HTERT RPE-1 (cell line): Measurements from ENCODE around the gene COQ10A.
"Not testable (repeated sequence)": the region's sequence is repeated elsewhere in the genome, so short reads cannot be mapped to it uniquely, and the experiment has no call there.

Experiments used
- in situ Hi-C: fragments of 300-500 bp; cut with MboI; formaldehyde crosslinking; loops from 4 replicates; pipeline ENCODE4 v1.14.3; 2020; ENCODE audit warnings: low sequenced_read_pairs

COQ10A gene

DNA sequence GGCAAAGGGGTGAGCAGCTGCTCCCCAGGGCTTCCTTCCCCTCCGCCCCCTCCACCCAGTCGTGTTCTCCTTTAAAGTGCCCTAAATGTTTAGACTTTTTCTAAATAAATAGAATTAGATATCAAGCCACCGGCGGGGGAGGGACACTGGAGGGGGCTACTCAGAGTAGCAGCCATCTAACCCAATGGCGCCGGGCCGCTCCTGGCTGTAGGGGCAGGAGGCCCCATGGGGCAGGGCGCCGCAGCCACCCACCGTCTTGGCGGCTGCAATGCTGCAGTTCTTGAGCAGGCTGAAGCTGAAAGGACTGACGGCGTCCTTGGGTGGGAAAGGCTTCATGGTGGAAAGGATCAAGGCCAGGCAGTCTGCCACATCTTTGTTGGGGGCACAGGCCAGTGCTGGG, 23.8 kb upstream of the COQ10A start:
- in situ Hi-C loops: no loop called here

DNA sequence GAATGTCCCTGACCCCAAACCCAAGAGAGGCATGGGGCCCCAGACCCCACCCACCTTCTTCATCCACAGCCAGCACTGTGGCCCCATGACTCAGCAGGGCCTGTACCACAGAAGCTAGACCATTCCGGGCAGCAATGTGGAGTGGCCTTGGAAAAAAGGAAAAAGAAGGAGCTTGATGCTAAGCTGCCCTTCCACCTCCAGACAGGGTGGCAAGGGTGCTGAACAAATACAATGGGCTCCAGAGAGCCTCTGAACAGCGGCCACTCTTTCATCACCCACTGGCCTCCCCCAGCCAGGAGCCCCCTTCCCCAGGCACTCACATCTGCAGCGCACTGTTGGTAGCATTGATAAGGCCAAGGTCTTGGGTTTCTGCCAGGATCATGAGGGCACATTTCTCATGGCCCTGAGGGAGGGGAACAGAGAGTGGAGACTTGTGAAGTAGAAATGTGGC, 23.0 kb upstream of the COQ10A start:
- in situ Hi-C loops: no loop called here

DNA sequence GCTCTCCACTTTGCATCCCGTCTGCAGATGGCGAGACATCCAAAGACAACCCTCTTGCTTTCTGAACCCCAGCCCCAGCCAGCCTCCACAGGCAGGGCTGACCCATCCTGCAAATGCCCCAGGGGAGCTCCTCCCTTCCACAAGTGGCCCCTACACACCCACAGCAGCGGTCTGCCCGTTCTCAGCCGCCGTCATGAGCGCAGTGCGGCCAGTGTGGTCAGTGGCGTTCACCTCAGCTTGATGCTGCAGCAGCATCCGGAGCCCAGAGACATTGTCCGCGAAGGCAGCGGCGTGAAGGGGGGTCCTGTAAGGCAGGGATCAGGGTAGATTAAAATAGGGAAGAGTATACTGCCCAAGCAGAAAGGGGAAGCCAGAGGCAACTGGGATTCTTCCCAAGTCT, 22.2 kb upstream of the COQ10A start:
- in situ Hi-C loops: no loop called here

DNA sequence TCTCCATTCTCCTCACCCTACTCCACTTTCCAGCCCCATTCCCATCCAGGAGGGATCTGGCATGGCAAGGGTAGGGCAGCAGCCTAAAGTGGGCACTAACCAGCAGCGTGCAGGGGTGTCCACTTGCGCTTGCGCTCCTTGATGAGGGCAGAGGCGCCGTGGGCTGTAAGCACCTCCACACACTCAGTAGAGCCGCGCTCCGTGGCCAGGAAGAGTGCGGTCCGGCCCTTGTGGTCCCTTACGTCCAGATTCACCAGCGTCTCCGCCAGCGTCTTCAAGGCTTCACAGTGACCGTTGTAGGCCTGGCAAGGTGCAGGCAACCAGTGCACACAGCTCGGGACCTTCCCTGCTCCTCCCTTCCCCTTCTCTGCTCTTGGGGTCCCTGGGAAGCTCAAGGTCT, 18.8 kb upstream of the COQ10A start:
- in situ Hi-C loops: no loop called here

DNA sequence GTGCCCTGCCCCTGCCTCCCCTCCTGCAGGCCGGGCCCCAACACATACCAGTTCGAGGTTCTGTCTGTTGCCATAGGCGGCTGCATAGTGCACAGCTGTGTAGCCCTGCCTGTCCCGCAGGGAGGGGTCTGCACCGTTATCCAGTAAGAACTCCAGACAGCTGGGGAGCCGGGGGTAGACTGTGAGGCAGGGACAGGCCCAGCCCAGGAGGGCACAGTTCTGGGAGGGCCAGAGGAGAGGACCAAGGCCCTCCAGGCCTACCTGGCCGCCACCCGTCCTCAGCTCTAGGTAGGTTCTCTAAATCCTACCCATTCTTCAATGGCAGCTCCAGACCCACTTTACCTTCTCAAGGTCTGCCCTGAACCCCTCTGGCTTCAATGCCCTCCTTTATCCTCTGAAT, 18.0 kb upstream of the COQ10A start:
- in situ Hi-C loops: no loop called here

DNA sequence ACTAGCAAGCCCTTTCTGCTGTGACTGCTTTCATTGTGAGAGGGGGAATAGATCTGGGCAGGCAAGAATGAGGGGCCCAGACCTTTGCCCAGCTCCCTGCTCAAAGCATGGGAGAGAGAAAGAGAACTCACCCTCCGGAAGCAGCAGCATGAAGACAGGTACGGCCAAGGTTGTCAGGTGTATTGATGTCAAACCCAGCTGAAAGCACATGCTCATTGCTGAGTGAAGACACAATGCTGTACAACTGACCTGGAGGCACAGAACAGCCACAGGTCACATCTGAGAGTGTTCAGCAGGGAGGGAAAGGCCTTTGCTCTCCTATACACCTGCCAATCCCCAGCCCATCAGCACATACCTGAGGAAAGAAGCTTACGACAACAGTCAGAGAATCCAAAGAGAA, 14.1 kb upstream of the COQ10A start:
- in situ Hi-C loops: no loop called here

DNA sequence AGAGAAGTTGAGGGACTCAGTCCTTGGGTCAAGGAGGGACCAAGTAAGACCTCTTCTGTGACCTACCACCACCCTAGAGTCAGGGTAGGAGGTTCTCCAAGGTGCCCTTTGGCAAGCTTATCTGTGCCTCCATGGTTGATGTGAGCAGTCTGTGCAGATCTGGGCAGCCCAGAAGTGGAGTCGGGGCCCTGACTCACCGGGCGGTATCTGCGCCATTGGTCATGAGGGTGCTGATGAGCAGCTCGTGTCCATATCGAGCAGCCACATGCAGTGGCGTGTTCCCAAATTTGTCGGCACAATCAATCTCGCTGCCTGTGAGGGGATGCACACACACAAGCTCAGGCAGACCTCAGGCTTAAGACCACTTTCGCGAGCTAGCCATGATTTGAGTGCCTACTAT, 13.7 kb upstream of the COQ10A start:
- in situ Hi-C loops: no loop called here

DNA sequence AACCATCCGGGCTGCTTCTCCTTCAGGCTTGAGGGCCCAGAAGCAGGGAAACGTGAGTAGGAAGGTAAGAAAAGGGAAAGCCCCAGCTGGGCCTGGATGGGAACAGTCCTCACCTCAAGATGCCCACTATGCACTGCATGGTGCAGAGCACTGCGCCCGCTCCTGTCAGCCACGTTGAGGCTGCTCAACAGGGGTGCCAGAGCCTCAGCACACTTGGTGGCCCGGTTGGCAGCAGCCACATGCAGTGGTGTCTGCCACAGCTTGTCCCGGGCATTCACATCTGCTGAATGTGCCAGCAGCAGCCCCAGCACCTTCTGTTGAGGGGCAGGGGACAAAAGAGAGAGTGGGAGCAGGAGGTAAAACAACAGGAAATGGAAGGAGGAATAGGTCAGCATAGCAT, 11.1 kb upstream of the COQ10A start:
- in situ Hi-C loops: no loop called here

DNA sequence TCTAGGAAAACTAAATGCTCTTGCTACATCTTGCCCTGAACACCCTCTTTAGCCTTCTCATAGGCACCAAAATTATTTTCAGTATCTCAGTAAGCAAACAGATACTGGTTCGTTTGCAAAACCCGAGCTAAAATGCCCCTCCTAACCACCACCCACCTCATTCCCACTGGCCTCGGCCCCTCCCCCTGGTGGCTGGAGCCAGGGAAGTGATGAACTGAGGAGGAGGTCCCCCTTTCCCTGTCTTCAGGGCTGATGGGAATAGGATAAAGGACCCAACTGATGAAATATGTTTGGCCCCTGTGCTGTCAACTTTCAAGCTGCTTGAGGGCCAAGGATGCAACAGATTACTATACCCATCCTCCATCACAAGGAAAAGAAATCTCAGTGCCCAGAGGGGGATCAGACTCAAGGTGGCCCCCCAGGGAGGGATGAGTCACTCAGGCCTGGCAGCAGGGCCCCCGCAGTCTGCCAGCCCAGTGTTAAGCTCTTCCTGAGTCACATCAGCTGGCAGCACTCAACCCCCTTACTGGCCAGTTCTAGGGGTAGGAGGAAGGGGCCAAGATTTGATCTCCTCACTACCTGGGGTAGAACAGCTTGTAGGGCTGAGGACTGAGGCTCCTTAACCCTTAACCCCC, 10.3 kb upstream of the COQ10A start:
- in situ Hi-C loops: no loop called here

DNA sequence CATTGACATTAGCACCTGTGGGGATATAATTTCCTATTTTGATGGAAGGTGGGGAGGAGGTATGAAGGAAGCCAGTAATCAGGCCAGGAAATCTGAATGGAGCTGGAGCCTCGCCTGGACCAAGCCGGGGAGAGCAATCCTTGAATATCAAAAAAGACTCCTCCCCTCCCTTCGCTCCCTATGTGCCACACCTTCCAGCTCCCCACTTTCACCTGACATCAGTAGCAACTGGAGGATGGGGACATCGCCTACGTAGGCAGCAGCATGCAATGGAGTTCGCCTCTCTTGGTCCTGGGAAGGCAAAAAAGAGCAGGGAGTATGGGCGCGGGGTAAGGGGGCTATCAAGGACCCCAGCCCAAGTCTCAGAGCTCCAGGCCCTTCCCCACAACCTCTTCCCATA, 9.7 kb upstream of the COQ10A start:
- in situ Hi-C loops: no loop called here

DNA sequence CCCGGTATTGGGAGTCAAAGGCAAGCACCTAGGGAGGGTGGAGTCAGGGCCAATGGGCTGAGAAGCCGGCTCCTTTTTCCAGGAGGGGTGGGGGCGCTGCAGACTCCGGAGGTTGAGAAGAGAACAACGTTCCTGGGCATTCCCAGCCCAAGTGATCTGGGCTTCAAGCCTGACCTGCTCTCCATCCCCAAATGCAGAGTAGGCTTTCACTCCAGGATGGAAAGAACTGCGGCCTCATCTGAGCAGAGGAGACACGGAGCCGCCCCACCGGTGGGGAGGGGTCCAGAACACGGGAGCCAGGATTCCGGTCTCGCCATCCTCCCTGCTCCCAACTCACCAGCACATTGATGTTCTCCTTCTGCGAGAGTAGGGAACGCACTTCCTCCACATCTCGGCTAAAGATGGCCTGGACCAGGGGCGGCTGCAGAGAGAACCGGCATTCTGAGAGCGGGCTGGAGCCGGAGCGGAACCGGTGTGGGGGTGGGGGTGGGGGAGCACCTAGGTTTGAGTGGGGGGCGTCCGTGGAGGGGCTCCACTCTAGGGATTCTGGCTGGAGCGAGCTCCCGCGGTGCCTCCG, 9.2 kb upstream of the COQ10A start:
- in situ Hi-C loops: no loop called here

DNA sequence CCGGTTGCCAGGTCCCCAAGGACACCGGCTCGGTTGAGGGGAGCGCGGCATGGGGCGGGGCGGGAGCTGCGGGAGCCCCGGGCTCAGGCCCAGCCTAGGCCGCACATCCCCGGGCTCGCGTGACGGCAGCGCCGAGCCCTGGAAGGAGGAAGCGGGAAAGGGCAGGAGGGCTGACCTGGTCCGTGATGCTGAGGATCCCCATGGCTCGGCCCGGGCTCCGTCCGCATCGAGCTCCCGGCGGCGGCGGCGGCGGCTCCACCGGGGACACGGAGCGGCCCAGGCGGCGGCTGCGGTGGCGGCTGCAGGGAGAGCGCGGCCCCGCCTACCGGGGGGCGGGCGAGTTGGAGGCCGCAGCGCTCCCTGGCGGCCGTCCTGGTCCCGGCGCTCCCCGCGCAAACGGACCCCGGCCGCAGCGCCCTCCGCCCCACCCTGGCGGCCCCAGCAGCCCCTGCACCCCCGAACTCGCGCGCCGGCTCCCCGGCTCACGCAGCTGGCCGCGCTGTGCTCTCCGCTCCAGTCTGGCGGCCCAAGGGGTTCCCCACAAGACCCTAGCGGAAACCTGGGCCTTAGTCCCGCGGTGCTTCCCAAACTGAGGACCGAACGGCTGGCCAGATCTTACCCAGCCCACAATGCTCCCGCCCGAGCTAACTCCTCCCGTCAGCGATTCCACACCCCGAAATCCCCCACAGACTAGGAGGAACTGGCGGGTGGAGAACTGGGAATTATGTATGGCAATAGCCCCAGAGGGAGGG, 8.5 kb upstream of the COQ10A start, which contains the start of gene ANKRD52:
Gene ANKRD52, minus strand, starts transcription at position 317 of the 752 bp plus-strand sequence. Its CDS starts 115 bp downstream, at position 202.
- in situ Hi-C loops: no loop called here

DNA sequence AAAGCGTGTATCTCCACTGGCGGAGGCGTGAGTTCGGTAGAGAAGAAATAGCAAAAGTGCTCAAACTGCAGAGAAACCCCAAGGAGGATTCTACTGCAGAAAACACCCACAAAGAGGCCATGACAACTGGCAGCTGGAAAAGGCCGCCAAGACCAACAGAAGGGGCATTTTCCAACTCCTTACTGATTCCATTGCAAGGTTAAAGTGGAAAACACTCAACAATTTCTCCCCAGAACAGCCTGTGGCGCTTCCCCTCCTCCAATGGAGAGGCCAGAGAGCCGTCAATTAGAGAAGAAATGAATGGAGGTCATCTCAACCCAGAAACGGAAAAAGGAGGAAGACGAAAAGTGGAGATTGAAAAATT, 7.9 kb upstream of the COQ10A start:
- in situ Hi-C loops: no loop called here

DNA sequence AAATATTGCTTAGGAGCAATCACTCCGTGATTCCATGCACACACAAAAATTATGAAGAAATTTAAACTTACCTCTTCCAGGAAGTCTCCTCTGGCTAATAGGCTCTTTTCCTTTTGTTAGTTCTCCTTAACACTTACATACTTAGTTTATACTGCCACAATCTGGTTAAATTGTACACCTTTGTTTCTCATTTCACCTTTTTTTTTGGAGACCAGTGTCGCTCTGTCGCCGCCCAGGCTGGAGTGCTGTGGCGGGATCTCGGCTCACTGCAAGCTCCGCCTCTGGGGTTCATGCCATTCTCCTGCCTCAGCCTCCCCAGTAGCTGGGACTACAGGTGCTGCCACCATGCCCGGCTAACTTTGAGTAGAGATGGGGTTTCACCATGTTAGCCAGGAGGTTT, 6.4 kb upstream of the COQ10A start:
- in situ Hi-C loops: no loop called here

DNA sequence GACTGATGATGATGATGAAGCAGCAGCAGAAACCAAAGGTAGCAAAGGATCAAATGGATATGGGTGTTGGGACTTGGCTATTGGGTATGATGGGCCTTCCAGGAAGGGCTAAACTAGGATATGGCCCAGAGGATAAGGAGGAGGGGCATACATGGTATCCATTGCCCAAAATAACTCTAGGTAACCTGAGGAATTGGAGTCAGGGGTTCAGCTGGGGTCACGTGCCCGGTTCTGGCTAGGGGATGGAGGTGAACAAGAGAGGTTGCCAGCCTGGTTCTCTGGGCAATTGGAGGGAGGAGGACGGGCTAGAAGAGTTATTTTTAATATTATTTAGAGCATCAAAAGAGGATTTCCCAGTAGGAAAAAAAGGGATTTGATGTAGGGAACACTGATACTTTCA, 5.8 kb upstream of the COQ10A start:
- in situ Hi-C loops: no loop called here

DNA sequence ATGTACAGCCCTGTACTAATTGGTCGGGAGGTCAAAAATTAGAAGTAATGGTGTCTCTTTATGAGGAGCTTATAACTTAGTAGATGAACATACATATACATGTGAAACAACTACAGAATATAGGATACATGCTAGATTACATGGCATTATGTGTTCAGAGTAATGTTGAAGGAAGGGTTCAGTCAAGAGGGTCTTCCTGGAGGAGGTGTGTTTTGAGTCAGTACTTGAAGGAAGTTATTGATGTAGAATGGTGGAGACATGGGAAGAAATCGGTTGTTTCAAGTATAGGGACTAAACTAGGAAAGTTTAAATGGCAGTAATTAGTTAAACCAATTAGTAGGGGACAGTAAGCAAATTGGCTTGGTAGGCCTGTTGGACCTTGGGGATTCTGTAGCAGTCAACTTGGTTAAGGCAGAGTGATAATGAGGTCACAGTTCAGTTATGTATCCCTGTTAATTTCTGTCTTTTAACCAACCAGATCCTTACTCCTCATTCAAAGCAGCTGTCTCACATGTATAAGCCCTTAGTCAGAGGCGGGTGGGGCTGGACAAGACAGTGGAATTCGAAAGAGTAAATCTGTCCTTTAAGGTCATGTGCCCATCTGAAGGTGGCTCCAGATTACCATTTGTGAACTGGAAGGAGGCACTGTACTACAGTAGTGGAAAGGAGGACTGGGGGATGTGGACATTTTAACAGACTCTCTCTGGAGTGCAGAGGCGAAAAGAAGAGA, 5.1 kb upstream of the COQ10A start:
- in situ Hi-C loops: no loop called here

DNA sequence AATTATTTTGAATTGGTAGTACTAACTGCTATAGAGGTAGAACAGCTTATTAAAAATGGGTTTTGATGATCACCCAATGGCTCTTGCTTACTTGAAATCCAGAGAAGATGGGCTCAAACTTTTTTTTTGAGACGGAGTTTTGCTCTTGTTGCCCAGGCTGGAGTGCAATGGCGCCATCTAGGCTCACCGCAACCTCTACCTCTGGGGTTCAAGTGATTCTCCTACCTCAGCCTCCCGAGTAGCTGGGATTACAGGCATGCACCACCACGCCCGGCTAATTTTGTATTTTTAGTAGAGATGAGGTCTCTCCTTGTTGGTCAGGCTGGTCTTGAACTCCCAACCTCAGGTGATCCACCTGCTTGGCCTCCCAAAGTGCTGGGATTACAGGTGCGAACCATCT, 3.8 kb upstream of the COQ10A start:
- in situ Hi-C loops: not testable (repeated sequence)

DNA sequence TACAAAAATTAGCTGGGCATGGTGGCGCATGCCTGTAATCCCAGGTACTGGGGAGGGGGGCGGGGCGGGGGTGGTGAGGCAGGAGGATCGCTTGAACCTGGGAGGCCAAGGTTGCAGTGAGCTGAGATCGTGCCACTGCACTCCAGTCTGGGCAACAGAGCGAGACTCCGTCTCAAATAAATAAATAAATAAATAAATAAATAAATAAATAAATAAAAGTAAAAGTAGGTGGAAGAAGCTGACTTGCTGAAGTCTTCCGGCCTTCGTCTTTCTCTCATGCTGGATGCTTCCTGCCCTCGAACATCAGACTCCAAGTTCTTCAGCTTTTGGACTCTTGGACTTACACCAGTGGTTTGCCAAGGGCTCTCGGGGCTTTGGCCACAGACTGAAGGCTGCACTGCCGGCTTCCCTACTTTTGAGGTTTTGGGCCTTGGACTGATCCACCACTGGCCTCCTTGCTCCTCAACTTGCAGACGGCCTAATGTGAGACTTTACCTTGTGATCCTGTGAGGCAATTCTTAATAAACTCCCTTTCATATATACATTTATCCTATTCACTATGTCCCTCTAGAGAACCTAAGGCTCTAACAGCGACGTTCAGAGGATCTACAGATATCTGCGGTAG, 562 bp upstream of the COQ10A start:
- in situ Hi-C loops: not testable (repeated sequence)

DNA sequence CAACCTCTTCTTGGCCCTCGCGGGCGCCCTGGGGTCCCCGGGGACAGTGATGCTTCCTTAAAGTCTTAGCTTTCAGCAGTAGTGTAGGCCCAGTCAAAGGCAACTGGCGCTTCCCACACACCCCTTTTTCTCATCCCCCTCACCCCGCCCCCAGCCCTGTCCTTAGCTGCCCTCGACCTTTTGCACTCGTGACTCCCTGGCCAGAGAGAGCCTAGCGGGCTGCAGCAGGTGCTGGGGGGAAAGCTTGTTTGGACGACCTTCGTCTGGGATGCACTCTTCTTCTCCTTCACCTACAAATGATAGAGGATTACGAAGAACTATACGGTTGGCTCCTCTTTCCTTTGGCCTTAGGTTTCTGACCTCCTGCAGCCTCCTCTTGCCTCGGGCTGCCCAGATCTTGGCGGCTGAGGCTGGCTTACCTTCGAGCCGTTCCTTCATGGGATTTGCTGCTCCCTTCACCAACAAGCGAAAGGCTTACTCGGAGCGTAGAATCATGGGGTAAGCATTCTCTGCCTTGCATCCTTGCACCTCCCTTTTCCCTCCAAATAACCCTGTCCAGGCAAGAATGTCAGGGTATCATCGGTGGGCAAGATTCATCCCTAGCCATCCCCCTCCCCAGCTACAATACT, 815 bp downstream of the COQ10A start:
- in situ Hi-C loops: no loop called here

DNA sequence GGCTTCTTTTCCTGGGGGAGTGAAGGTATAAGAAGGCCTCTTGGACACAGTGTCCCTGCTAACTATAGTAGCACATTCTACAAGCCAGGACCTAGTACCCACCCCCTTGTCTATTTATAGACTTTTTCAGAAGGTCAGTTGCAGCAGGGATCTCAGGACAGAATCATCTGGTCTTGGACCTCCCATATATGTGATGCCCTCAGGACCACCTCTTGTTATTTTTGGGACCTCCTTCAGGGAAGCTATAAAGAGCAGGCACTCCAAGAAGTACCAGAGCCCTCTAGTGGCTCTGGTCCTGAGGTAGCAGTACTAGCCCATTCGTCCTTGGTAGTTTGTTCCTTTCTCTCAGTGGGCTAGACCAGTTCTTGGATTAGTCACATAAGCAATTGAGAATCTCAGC, 4.3 kb downstream of the COQ10A start:
- in situ Hi-C loops: no loop called here

DNA sequence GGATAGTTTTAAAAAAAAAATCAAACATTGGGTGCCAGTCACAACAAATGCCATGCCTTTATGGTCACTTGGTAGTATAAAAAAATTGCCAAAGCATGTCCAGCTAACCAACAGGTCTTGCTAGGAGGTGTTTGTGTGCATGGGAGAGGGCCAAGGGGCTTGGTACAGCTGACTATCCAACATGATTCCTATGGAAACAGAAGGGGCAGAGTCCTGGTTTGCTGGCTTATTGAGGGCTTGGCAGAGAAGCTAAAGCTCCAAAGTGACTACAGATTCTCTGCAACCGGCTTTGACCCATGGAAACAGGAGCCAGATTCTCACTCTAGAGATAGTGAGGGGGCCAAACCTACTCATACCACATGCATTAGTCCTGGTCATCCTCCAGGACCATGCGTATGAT, 5.7 kb downstream of the COQ10A start:
- in situ Hi-C loops: not testable (repeated sequence)
